HEK293 (cell line): ENCODE measurements around the gene GRAMD1B.
A peak's percentile ranks its signal among the peaks of the same experiment; 100 is the strongest.

Experiments
- CTCF ChIA-PET: fragments of 350-600 bp; formaldehyde crosslinking; extraction: SDS; loops from one replicate; lab custom pipeline; 2021; ENCODE audit warnings: antibody characterized with exemption; lab: Yijun Ruan, JAX
- POLR2A ChIA-PET: fragments of 300-600 bp; formaldehyde crosslinking; extraction: SDS; loops from one replicate; lab custom pipeline; 2020; ENCODE audit warnings: antibody characterized with exemption, inconsistent platforms; lab: Yijun Ruan, JAX
- H3K27ac ChIP-seq: fragments of 200-500 bp; sonication (Bioruptor generic); 2 replicates; pipeline ENCODE4 v1.5.1; 2014; ENCODE audit warnings: low read depth, low read length, control low read depth, inconsistent platforms; ENCODE audit errors: extremely low read depth
- H3K36me3 ChIP-seq, 2 experiments: fragments of 200-500 bp in 1 of 2; sonication (Bioruptor generic) in 1 of 2; 1 replicate in 1 of 2; 2 replicates in 1 of 2; pipeline ENCODE4 v1.5.1; 2014 to 2017; ENCODE audit warnings: inconsistent platforms in 2 of 2, low read length in 2 of 2; ENCODE audit not compliant: control insufficient read depth in 2 of 2, insufficient read depth in 1 of 2
- H3K4me1 ChIP-seq: fragments of 200-500 bp; sonication (Bioruptor generic); 2 replicates; pipeline ENCODE4 v1.5.1; 2014; ENCODE audit warnings: mild to moderate bottlenecking, low read length, inconsistent platforms; ENCODE audit not compliant: control insufficient read depth, insufficient read depth
- H3K4me3 ChIP-seq: 2 replicates; pipeline ENCODE4 v1.5.1; 2011; ENCODE audit warnings: low read depth, mild to moderate bottlenecking, control low read depth, low read length, moderate library complexity
- H3K9me3 ChIP-seq: fragments of 200-500 bp; sonication (Bioruptor generic); 2 replicates; pipeline ENCODE4 v1.5.1; 2014; ENCODE audit warnings: low read depth, low read length, inconsistent platforms; ENCODE audit not compliant: control insufficient read depth, insufficient read depth
- FEZF1 ChIP-seq: fragments of 450-650 bp; formaldehyde crosslinking; IDR thresholded peaks from 2 replicates; pipeline ENCODE4 v1.5.1; 2016; ENCODE audit warnings: missing biosample characterization, missing genetic modification characterization
- IKZF3 ChIP-seq: fragments of 450-650 bp; IDR thresholded peaks from 2 replicates; pipeline ENCODE4 v1.5.0; 2018; ENCODE audit warnings: missing biosample characterization, mild to moderate bottlenecking, missing genetic modification characterization, moderate library complexity
- PRDM1 ChIP-seq: fragments of 450-650 bp; formaldehyde crosslinking; IDR thresholded peaks from 2 replicates; pipeline ENCODE4; 2016; ENCODE audit warnings: missing biosample characterization, missing genetic modification characterization
- SP2 ChIP-seq: fragments of 450-650 bp; formaldehyde crosslinking; IDR thresholded peaks from 2 replicates; pipeline ENCODE4 v1.5.1; 2016; ENCODE audit warnings: missing biosample characterization, missing genetic modification characterization
- TCF7L2 ChIP-seq: IDR thresholded peaks from 2 replicates; pipeline ENCODE4 v1.6.1; 2011; ENCODE audit warnings: low read depth, mild to moderate bottlenecking, inconsistent platforms, low read length, moderate library complexity, borderline replicate concordance
- ZBTB17 ChIP-seq: fragments of 450-650 bp; formaldehyde crosslinking; IDR thresholded peaks from 2 replicates; pipeline ENCODE4 v1.5.1; 2016; ENCODE audit warnings: missing biosample characterization, missing genetic modification characterization
- ZNF155 ChIP-seq: fragments of 450-650 bp; formaldehyde crosslinking; IDR thresholded peaks from 2 replicates; pipeline ENCODE4 v1.5.1; 2016; ENCODE audit warnings: missing biosample characterization, missing genetic modification characterization
- ZNF202 ChIP-seq: fragments of 450-650 bp; formaldehyde crosslinking; IDR thresholded peaks from 2 replicates; pipeline ENCODE4 v1.5.1; 2016; ENCODE audit warnings: missing biosample characterization, missing genetic modification characterization, borderline replicate concordance
- ZNF311 ChIP-seq: fragments of 450-650 bp; formaldehyde crosslinking; IDR thresholded peaks from 2 replicates; pipeline ENCODE4 v1.5.1; 2017; ENCODE audit warnings: missing biosample characterization, missing genetic modification characterization, borderline replicate concordance
- ZNF37A ChIP-seq: fragments of 450-650 bp; IDR thresholded peaks from 2 replicates; pipeline ENCODE4 v1.5.1; 2018; ENCODE audit warnings: missing biosample characterization, missing genetic modification characterization
- ZNF391 ChIP-seq: fragments of 450-650 bp; formaldehyde crosslinking; IDR thresholded peaks from 2 replicates; pipeline ENCODE4 v1.5.1; 2016; ENCODE audit warnings: low read depth, missing biosample characterization, missing genetic modification characterization, borderline replicate concordance
- ZNF654 ChIP-seq: fragments of 450-650 bp; formaldehyde crosslinking; IDR thresholded peaks from 2 replicates; pipeline ENCODE4 v1.5.1; 2016; ENCODE audit warnings: low read depth, missing biosample characterization, missing genetic modification characterization
- ZNF660 ChIP-seq: fragments of 450-650 bp; IDR thresholded peaks from 2 replicates; pipeline ENCODE4 v1.5.1; 2018; ENCODE audit warnings: missing biosample characterization, mild to moderate bottlenecking, missing genetic modification characterization
- ZNF830 ChIP-seq: fragments of 450-650 bp; IDR thresholded peaks from 2 replicates; pipeline ENCODE4 v1.5.0; 2018; ENCODE audit warnings: missing biosample characterization, missing genetic modification characterization, low read depth, mild to moderate bottlenecking, moderate library complexity
- TF ChIP-seq, protein P1 (sequence below): fragments of 450-650 bp; formaldehyde crosslinking; IDR thresholded peaks from 2 replicates; pipeline ENCODE4 v1.5.1; 2016; ENCODE audit warnings: missing biosample characterization, missing genetic modification characterization
- TF ChIP-seq, protein P2 (sequence below): fragments of 450-650 bp; formaldehyde crosslinking; conservative IDR thresholded peaks from 2 replicates; pipeline ENCODE4 v1.5.1; 2016; ENCODE audit warnings: low read depth, missing biosample characterization, missing genetic modification characterization
- TF ChIP-seq, protein P3 (sequence below): fragments of 450-650 bp; formaldehyde crosslinking; IDR thresholded peaks from 2 replicates; pipeline ENCODE4 v1.5.1; 2016; ENCODE audit warnings: missing biosample characterization, missing genetic modification characterization
- TF ChIP-seq, protein P4 (sequence below): fragments of 450-650 bp; formaldehyde crosslinking; IDR thresholded peaks from 2 replicates; pipeline ENCODE4 v1.5.1; 2016; ENCODE audit warnings: missing biosample characterization, missing genetic modification characterization

GRAMD1B gene

DNA sequence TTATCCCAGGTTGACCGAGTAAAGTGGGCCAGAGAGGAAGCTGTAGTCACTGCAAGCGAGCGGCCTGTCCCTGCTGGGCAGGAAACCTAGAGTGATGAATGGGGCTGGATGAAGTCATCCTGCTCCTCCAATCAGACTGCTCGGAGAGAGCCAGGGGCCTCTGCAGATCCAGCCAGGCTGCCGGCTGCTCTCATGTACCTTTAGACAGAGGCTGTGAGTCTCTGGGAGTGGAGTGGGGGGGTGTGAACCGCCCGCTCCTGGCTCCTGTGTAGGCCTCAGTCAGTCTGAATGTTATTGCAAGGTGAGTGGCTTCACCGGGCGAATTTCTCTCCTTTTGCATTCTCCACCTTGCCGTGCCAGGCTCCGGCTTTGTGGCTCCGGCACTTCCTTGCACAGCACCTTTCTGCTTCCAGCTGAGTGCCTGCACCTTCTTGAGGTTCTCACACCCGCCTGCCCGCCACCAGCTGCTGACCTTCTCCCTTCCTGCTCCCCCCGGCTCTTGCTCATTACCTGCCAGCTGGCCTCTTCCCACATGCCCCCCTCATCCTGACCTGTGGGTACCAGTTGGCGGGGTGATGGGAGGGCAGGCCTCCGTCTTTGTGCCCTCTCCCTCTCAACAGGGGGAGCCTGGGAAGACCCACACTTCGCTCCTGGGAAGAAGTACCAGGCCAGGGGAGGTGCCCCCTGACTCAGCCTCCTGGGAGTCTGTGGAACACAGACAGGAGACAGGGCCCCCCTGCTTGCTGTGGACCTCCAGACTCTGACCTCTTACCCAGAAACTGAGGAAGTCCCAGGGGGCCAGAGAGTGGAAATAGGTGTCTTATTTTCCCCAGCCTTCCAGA lies 79.9 kb downstream of the GRAMD1B start (continued):
- TF ChIP-seq, protein P1, sequence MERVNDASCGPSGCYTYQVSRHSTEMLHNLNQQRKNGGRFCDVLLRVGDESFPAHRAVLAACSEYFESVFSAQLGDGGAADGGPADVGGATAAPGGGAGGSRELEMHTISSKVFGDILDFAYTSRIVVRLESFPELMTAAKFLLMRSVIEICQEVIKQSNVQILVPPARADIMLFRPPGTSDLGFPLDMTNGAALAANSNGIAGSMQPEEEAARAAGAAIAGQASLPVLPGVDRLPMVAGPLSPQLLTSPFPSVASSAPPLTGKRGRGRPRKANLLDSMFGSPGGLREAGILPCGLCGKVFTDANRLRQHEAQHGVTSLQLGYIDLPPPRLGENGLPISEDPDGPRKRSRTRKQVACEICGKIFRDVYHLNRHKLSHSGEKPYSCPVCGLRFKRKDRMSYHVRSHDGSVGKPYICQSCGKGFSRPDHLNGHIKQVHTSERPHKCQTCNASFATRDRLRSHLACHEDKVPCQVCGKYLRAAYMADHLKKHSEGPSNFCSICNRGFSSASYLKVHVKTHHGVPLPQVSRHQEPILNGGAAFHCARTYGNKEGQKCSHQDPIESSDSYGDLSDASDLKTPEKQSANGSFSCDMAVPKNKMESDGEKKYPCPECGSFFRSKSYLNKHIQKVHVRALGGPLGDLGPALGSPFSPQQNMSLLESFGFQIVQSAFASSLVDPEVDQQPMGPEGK, result peak; percentile 17; the same call in 1 of the 2 replicates
- peak; percentile 54 for TF ChIP-seq SP2 (tag by site-specific recombination)

DNA sequence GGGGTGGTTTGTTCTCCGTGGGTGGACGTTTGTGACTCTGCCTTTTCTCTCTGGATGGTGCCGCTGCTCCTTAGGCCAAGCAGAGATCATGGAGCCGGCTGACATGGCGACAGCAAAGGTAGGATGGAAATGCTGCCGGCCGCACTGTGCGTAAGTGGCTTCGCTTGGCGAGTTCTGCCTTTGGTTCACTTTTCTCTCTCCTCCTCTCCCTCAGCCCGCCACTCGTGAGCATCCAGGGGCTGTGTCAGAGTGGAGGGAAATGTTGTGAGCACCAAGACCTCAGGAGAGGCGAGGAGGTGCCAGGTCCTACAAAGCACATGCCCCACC lies 80.5 kb downstream of the GRAMD1B start:
- H3K4me1 ChIP-seq, result peaks cover 4% of the 10 kb centered on the region; the same call in 1 of the 2 replicates
- no peak overlapping the region for H3K4me3 ChIP-seq
- no peaks in the 10 kb centered on the region for H3K36me3 ChIP-seq
- no peaks in the 10 kb centered on the region for H3K9me3 ChIP-seq
- TF ChIP-seq IKZF3 (tag by site-specific recombination) (no peak), ZNF311 (tag by site-specific recombination) (no peak), ZNF37A (tag by site-specific recombination) (no peak), ZNF830 (tag by site-specific recombination) (no peak), ZNF391 (no peak)
- TF ChIP-seq, protein P1, result no peak
- TF ChIP-seq, protein P2, sequence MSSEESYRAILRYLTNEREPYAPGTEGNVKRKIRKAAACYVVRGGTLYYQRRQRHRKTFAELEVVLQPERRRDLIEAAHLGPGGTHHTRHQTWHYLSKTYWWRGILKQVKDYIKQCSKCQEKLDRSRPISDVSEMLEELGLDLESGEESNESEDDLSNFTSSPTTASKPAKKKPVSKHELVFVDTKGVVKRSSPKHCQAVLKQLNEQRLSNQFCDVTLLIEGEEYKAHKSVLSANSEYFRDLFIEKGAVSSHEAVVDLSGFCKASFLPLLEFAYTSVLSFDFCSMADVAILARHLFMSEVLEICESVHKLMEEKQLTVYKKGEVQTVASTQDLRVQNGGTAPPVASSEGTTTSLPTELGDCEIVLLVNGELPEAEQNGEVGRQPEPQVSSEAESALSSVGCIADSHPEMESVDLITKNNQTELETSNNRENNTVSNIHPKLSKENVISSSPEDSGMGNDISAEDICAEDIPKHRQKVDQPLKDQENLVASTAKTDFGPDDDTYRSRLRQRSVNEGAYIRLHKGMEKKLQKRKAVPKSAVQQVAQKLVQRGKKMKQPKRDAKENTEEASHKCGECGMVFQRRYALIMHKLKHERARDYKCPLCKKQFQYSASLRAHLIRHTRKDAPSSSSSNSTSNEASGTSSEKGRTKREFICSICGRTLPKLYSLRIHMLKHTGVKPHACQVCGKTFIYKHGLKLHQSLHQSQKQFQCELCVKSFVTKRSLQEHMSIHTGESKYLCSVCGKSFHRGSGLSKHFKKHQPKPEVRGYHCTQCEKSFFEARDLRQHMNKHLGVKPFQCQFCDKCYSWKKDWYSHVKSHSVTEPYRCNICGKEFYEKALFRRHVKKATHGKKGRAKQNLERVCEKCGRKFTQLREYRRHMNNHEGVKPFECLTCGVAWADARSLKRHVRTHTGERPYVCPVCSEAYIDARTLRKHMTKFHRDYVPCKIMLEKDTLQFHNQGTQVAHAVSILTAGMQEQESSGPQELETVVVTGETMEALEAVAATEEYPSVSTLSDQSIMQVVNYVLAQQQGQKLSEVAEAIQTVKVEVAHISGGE (tag by site-specific recombination), result no peak
- ChIA-PET POLR2A (interaction anchor here (0.6 kb wide), 1 partner anchor 853 kb away, joined by 4 read pairs; no protein-coding TSS in a partner anchor), CTCF (interaction anchor here (0.6 to 1.6 kb wide), 5 partner anchors 11 to 210 kb away, joined by 3 to 11 read pairs (median 5); no protein-coding TSS in a partner anchor)
- H3K27ac ChIP-seq, result no peak overlapping the region

DNA sequence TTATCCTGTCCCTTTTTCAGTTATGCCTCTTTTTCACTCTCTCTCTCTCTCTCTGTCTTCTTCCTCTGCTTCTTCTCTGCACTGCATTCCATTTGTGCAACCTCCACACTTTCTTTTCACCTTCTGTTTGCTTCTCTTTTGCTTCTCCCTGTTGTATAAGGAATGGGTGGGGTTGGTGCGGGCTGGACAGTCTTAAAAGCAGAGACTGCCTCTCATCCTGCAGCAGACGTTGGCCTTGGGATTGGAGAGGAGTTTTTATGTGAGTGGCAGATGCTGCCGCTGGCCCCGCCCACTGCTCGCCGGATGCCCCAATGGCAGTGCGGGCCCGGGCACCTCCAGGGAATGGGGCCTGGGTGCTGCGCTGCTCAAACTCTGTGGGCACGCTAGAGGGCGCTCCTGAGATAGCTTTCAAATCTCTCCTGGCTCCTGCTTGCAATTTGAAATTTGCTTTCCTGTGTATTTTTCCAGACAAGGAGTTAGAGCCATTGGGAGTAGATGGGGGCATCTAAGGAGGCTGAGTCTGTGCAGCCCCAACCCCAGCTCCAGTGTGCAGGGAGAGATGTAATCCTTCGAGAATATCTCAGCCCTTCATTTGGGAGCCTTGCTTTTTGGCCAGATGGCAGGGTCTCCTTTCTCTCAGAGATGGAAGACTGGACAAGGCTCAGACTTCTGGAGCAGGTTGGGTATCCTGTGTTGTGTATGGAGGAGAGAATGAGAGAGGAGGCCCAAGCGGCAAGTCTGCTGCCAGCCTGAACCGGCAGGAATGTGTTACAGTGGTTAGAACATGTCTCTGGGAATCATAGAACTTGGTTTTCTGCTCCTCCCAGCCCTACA lies 81.2 kb downstream of the GRAMD1B start:
- no peaks in the 10 kb centered on the region for H3K36me3 ChIP-seq
- H3K4me3 ChIP-seq, result no peak overlapping the region
- no peak overlapping the region for H3K27ac ChIP-seq
- H3K4me1 ChIP-seq, result peaks cover 4% of the 10 kb centered on the region; the same call in 1 of the 2 replicates
- ChIA-PET POLR2A (no interaction called here), CTCF (interaction anchor here (0.5 to 1.7 kb wide), 18 partner anchors 9 to 211 kb away, joined by 3 to 11 read pairs (median 5); no protein-coding TSS in a partner anchor)
- H3K9me3 ChIP-seq, result no peaks in the 10 kb centered on the region
- peak; percentile 86 for TF ChIP-seq PRDM1 (tag by site-specific recombination)
- TF ChIP-seq ZBTB17 (tag by site-specific recombination), result peak; percentile 61; the same call in 1 of the 2 replicates
- TF ChIP-seq, protein P3, sequence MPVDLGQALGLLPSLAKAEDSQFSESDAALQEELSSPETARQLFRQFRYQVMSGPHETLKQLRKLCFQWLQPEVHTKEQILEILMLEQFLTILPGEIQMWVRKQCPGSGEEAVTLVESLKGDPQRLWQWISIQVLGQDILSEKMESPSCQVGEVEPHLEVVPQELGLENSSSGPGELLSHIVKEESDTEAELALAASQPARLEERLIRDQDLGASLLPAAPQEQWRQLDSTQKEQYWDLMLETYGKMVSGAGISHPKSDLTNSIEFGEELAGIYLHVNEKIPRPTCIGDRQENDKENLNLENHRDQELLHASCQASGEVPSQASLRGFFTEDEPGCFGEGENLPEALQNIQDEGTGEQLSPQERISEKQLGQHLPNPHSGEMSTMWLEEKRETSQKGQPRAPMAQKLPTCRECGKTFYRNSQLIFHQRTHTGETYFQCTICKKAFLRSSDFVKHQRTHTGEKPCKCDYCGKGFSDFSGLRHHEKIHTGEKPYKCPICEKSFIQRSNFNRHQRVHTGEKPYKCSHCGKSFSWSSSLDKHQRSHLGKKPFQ, result no peak
- TF ChIP-seq, protein P4, sequence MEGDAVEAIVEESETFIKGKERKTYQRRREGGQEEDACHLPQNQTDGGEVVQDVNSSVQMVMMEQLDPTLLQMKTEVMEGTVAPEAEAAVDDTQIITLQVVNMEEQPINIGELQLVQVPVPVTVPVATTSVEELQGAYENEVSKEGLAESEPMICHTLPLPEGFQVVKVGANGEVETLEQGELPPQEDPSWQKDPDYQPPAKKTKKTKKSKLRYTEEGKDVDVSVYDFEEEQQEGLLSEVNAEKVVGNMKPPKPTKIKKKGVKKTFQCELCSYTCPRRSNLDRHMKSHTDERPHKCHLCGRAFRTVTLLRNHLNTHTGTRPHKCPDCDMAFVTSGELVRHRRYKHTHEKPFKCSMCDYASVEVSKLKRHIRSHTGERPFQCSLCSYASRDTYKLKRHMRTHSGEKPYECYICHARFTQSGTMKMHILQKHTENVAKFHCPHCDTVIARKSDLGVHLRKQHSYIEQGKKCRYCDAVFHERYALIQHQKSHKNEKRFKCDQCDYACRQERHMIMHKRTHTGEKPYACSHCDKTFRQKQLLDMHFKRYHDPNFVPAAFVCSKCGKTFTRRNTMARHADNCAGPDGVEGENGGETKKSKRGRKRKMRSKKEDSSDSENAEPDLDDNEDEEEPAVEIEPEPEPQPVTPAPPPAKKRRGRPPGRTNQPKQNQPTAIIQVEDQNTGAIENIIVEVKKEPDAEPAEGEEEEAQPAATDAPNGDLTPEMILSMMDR (tag by site-specific recombination), result peak; percentile 76
- TF ChIP-seq SP2 (tag by site-specific recombination), result peak; percentile 64
- no peak for TF ChIP-seq ZNF155 (tag by site-specific recombination)
- TF ChIP-seq ZNF654 (tag by site-specific recombination), result peak; percentile 67
- peak; percentile 41; the same call in 1 of the 2 replicates for TF ChIP-seq IKZF3 (tag by site-specific recombination)
- TF ChIP-seq TCF7L2, result no peak
- 0 out of 2 replicates have a peak, but pooled peaks have one; percentile 35 for TF ChIP-seq ZNF660
- no peak for TF ChIP-seq ZNF202 (tag by site-specific recombination)
- TF ChIP-seq FEZF1, result no peak
